Right lobe of liver (tissue), 4 donors: ENCODE data around the gene SLC4A4.

Experiments
- CTCF ChIP-seq, 4 donors: fragments of 200-600 bp in 3 of 4; fragments of 450-650 bp in 1 of 4; IDR thresholded peaks; one replicate each; pipeline versions ENCODE4 v1.5.1 to v1.8.0; 2016 to 2022; ENCODE audit warnings: antibody characterized with exemption in 4 of 4, mild to moderate bottlenecking in 2 of 4
- POLR2A ChIP-seq: fragments of 450-650 bp; IDR thresholded peaks from one replicate; pipeline ENCODE4 v1.6.1; 2017; ENCODE audit warnings: antibody characterized with exemption, mild to moderate bottlenecking
- donor health status: DM: no; HTN: no; CAD: no.
- donor health status: DM: no; HTN: no; CAD: no.
- donor health status: DM: no; HTN: yes; CAD: no.

- TF ChIP-seq POLR2A (no peak), CTCF (IDR thresholded peaks at IDR 0.05) (no peak)
Measured at GRCh38 chr4:71307729-71308128, 31.1 kb upstream of the SLC4A4 start.
